GM12801 (cell line): ENCODE data around the gene KIF19.

Source experiments
- CTCF ChIP-seq: IDR thresholded peaks from one replicate; pipeline ENCODE4 v1.5.1; 2011; ENCODE audit warnings: control low read depth; ENCODE audit not compliant: insufficient read length; ENCODE audit errors: extremely low read depth

KIF19 gene

GRCh38 chr17:74379495-74380085 is 53.6 kb downstream of the KIF19 start:
- TF ChIP-seq CTCF = no peak

- TF ChIP-seq CTCF = no peak
Measured at GRCh38 chr17:74380086-74380958, 54.3 kb downstream of the KIF19 start.

- TF ChIP-seq CTCF = no peak
Measured at GRCh38 chr17:74380959-74381808, 55.2 kb downstream of the KIF19 start.

GRCh38 chr17:74383141-74383540 is 57.1 kb downstream of the KIF19 start:
- no peak for TF ChIP-seq CTCF

- no peak for TF ChIP-seq CTCF
Measured at GRCh38 chr17:74385201-74385600, 59.2 kb downstream of the KIF19 start.

- no peak for TF ChIP-seq CTCF
Measured at GRCh38 chr17:74386386-74386785, 60.4 kb downstream of the KIF19 start.
